HG02610 (cell line): ENCODE results near the gene ZNF587B.
"Not testable (repeated sequence)": the region's sequence is repeated elsewhere in the genome, so short reads cannot be mapped to it uniquely, and the experiment has no call there.

Experiments
- ATAC-seq: cut with Tn5 transposase; IDR thresholded peaks from one replicate; pipeline ENCODE4 v1.9.1; 2021; ENCODE audit warnings: mild to moderate bottlenecking, moderate library complexity; ENCODE audit not compliant: unreplicated experiment

ZNF587B gene

GRCh38 chr19:57867868-57868492 is 37.9 kb downstream of the ZNF587B start:
- no peak for ATAC-seq

DNA sequence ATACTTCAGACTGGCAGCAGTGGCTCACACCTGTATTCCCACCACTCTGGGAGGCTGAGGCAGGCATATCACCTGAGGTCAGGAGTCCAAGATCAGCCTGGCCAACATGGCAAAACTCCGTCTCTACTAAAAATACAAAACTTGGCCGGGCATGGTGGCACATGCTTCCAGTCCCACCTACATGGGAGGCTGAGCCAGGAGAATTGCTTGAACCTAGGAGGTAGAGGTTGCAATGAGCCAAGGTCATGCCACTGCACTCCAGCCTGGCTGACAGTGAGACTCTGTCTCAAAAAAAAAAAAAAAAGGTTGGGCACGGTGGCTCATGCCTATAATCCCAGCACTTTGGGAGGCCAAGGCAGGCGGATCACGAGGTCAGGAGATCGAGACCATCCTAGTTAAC is 39.6 kb downstream of the ZNF587B start:
- ATAC-seq = not testable (repeated sequence)

DNA sequence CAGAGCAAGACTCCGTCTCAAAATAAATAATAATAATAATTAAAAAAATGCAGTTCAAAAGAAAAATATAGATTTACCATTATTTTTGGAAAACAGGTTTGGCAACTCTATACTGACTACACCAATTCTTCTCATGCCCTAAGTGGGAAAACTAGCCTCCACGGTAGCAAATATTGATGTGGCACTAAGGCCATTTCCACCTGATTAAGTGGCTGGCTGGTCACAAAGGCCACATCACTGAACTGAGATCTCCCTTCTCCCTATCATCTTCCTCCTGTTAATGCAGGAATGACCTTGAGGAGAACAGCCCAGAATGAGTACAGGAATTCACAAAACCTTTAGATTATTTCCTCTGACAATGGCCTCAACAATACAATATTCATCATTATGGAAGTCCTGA is 40.1 kb downstream of the ZNF587B start:
- ATAC-seq = no peak

- ATAC-seq = no peak
Measured at GRCh38 chr19:57872450-57872849, 42.4 kb downstream of the ZNF587B start.

- ATAC-seq = not testable (repeated sequence)
Measured at GRCh38 chr19:57873883-57874799, 44.0 kb downstream of the ZNF587B start.

- no peak for ATAC-seq
Measured at GRCh38 chr19:57886046-57886445, 55.9 kb downstream of the ZNF587B start.

GRCh38 chr19:57887195-57887941 is 57.3 kb downstream of the ZNF587B start:
- no peak for ATAC-seq

DNA sequence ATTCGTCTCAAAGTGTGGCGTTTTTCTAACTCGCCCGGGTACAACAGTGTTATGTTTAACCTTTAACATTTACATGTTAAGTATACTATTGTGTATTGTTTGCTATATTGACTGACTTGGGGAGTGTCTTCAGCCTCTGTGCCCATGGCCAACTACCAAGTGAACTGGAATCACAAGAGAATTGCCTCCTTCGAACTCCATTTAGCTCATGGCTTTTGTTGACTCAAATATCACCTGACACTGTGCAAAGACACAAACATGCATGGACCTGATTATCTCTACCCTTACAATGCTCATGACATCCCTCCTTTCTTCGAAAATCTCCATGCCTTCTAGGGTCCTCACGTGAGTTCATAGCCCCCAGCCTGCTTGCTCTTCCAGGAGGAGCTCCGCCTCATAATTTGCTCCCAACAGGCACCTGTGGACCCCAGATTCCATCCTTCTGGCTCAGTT is 58.0 kb downstream of the ZNF587B start:
- ATAC-seq = no peak

DNA sequence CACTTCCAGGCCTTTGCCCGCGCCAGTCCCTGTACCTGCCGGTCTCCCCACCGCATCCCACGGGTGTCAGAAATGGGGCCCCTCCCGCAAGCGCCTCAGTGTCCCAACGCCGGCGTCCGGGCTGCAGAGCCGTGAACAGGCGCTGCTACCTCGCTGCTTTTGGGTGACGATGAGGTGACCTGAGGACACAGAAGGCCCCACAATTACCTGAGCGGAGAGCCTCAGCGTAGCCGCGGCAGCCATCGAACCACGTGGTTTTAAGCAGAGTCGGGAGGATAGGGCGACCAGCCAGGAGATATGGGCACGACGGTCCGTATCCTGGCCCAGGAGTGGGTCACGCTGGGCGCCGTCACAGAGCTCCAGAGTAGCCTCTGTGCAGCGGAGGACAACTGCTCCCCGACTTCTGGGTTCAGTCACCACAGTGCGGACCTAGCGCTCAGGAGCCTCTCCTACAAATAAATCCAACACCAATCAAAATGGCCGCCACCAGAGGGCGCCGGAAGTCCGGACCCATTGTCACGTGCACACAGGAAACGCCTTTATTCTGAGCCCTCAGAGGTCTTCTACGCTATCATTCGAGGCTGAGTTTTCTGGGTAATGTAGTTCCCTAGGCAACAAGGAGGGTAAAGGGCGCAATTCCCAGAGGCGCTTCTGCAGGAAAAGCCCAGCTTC is 58.6 kb downstream of the ZNF587B start, which contains the start of gene ZNF814:
Gene ZNF814, minus strand, starts transcription at position 478 of the 672 bp plus-strand sequence. Its CDS starts 235 bp downstream, at position 243.
- no peak for ATAC-seq

DNA sequence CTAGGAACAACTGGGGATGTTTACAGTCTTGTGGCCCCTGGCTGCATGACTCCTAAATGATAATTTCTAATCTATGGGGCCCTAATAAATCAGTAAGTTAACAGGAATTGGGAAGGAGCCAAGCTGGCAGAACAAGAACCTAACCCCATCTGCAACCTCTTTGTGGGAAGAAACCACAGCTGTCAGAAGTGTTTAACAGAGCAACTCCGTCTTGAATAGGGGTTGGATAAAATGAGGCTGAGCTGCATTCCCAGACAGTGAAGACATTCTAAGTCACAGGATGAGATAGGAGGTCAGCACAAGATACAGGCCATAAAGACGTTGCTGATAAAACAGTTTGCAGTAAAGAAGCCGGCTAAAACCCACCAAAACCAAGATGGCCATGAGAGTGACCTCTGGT is 60.6 kb downstream of the ZNF587B start:
- ATAC-seq = not testable (repeated sequence)
